Suprapubic skin (tissue), 3 donors: ENCODE data around the gene THBS3.

Experiments used
- CTCF ChIP-seq, 2 donors: fragments of 200-600 bp in 1 of 2; fragments of 450-650 bp in 1 of 2; sonication (generic) in 1 of 2; IDR thresholded peaks; one replicate each; pipeline ENCODE4 v1.5.1; 2016 to 2019; ENCODE audit warnings: antibody characterized with exemption in 2 of 2, mild to moderate bottlenecking in 1 of 2, moderate library complexity in 1 of 2
- EP300 ChIP-seq: sonication (generic); formaldehyde crosslinking; IDR thresholded peaks from one replicate; pipeline ENCODE4 v1.6.1; 2017; ENCODE audit warnings: antibody characterized with exemption

- peak; percentile 99 to 100 for TF ChIP-seq CTCF (IDR thresholded peaks at IDR 0.05)
- TF ChIP-seq EP300 = no peak
These were observed 43.1 kb upstream of the THBS3 start for GRCh38 chr1:155250633-155251449.
